Activated CD8-positive, alpha-beta memory T cell treated with anti-CD3 and anti-CD28 coated beads for 48 hours (primary cell): ENCODE results near the gene PAN3.

Source experiments
- DNase-seq, 3 experiments: peaks; one replicate each; pipeline ENCODE4 v3.0.0-alpha.2; 2020; ENCODE audit warnings: low read depth in 2 of 3, low spot score in 2 of 3

PAN3 gene

DNA sequence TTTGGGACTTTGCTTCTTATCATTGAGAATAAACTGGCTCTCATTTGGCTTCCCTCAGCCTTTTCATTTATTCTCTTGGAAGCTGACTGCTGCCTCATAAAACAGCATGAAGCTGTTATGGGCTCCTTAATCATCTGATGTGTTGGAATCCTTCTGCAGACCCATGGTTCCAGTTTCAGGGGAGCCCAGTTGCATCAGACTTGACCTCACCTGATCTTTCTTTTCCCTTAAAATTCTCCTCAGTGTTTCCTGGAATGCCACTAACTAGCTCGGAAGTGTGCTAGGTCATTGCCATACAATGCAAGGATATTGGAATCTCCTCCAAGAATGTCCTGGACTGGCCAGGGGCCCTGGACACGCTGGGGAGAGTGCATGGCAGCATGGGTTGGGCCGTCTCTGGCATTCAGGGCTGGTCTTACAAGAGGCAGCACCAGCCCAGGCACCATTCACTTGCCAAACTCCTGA, 197.9 kb downstream of the PAN3 start:
- DNase-seq: no peak

- no peak for DNase-seq
These were observed 199.0 kb downstream of the PAN3 start for GRCh38 chr13:28337166-28338005.

DNA sequence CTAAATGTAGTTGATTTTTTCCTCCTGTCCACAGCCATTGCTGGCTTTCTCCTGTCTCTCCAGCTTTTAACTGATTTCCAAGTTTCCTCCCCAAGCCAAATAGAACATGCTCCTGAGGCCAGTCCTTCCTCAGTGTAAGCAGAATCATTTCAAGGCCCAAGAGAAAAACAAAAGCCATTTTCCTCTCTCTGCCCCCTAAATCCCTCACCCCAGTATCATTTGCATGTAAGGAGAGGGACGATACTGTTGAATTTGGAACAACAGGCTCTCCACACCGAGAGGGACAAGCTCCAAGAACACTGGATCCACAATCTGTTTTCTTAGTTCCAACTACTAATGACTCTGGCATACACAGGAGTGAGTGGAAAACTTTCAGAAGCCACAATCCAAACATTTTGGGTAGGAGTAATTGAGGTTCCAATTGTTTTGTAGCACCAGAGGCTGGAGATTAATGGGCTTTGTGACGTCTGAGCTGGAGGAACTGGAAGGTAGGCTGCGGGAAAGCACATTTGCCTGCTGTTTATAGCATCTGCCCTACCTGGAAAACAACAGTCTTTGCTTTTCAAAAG, 199.7 kb downstream of the PAN3 start:
- no peak for DNase-seq

DNA sequence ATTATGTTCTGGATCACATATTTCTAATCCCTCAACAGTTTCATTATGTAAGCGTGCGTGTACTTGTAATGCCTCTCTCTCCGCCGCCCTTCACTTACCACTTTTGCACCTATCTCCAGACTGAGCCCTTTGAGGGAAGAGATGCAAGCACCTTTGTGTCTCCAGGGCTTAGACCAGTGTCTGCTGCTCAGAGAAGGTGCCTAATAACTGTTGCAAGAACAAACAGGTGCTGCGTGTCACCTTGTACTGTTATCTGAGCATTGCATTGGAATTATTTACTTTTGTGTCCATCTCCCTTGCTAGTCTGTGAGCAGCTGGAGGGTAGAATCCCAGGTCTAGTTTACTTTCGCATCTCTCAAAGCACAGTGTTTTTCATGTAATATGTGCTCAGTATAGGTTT, 200.4 kb downstream of the PAN3 start:
- no peak for DNase-seq

GRCh38 chr13:28339419-28339818, 201.1 kb downstream of the PAN3 start:
- DNase-seq: no peak

GRCh38 chr13:28340272-28340793, 202.0 kb downstream of the PAN3 start:
- no peak for DNase-seq

DNA sequence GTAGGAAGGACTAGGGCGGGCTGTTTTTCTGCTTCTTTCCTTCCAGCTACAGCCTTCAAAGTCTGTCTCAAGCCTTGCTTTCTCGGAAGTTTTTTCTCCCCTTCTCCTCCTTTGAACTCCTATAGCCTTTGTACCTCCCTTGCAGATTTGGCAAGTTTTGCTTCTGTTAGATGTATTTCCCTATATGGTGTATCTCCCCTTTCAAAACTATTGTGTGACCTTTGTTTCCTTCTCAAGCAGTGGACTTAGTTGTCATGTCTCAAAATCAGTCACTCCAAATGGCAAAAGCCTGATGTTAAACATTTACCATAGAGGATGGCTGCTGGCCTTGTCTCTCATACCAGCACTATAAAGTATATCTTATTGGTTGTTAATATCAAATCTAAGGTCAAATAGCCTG, 203.9 kb downstream of the PAN3 start:
- DNase-seq: no peak

GRCh38 chr13:28344163-28344562, 205.8 kb downstream of the PAN3 start:
- DNase-seq: no peak
